ENCODE measurements around the gene ZFAND3.

The ZFAND3 gene

GRCh38 chr6:37928217-37928616 is 108.7 kb downstream of the ZFAND3 start:
- no peaks in the 10 kb centered on the region for H3K27me3 ChIP-seq (replicated peaks; ENCODE audit: insufficient read depth, low read length)
- H3F3A ChIP-seq (ENCODE audit: insufficient read depth, low read length): no peaks in the 10 kb centered on the region
- H2AFZ ChIP-seq (ENCODE audit: low read length): no peak overlapping the region
- no peak for DNase-seq
- no peaks in the 10 kb centered on the region for H3K9me2 ChIP-seq (replicated peaks; ENCODE audit: insufficient read depth, low read length)
- H3K36me3 ChIP-seq (replicated peaks; ENCODE audit: insufficient read depth, low read length): no peaks in the 10 kb centered on the region
- no peaks in the 10 kb centered on the region for H4K20me1 ChIP-seq (ENCODE audit: insufficient read depth, low read length)
- no peak overlapping the region for H3K27ac ChIP-seq (ENCODE audit: low read length)
- no peak overlapping the region for H3K4me3 ChIP-seq (ENCODE audit: low read length)
- no peak for TF ChIP-seq EZH2phosphoT487 (IDR thresholded peaks at IDR 0.05; ENCODE audit: low read length)
- no peak for TF ChIP-seq EZH2 (optimal IDR thresholded peaks at IDR 0.05; ENCODE audit: low read depth, low read length)
- no peak for TF ChIP-seq CTCF (IDR thresholded peaks at IDR 0.05; ENCODE audit: low read length)
- peaks cover 5% of the 10 kb centered on the region; the same call in 1 of the 2 replicates for H3K4me1 ChIP-seq (ENCODE audit: low read length)
- peaks cover 16% of the 10 kb centered on the region; the same call in 1 of the 2 replicates for H3K79me2 ChIP-seq (ENCODE audit: low read length)
- H3K9me3 ChIP-seq (replicated peaks; ENCODE audit: insufficient read depth, low read length): no peaks in the 10 kb centered on the region
- H3K9ac ChIP-seq (ENCODE audit: low read length): no peak overlapping the region
- H3K4me2 ChIP-seq (ENCODE audit: low read depth, low read length): no peak overlapping the region

- Histone ChIP-seq H3K27ac (ENCODE audit: low read length) (no peak overlapping the region), H3K4me1 (ENCODE audit: low read length) (no peaks in the 10 kb centered on the region), H3K4me2 (ENCODE audit: low read depth, low read length) (no peak overlapping the region), H3K27me3 (replicated peaks; ENCODE audit: insufficient read depth, low read length) (no peaks in the 10 kb centered on the region), H3F3A (ENCODE audit: insufficient read depth, low read length) (no peaks in the 10 kb centered on the region), H3K36me3 (replicated peaks; ENCODE audit: insufficient read depth, low read length) (no peaks in the 10 kb centered on the region), H4K20me1 (ENCODE audit: insufficient read depth, low read length) (no peaks in the 10 kb centered on the region), H2AFZ (ENCODE audit: low read length) (no peak overlapping the region), H3K4me3 (ENCODE audit: low read length) (no peak overlapping the region), H3K9ac (ENCODE audit: low read length) (no peak overlapping the region), H3K79me2 (ENCODE audit: low read length) (peaks cover 9% of the 10 kb centered on the region; the same call in 1 of the 2 replicates), H3K9me2 (replicated peaks; ENCODE audit: insufficient read depth, low read length) (no peaks in the 10 kb centered on the region), H3K9me3 (replicated peaks; ENCODE audit: insufficient read depth, low read length) (no peaks in the 10 kb centered on the region)
- TF ChIP-seq EZH2phosphoT487 (IDR thresholded peaks at IDR 0.05; ENCODE audit: low read length) (no peak), EZH2 (optimal IDR thresholded peaks at IDR 0.05; ENCODE audit: low read depth, low read length) (no peak), CTCF (IDR thresholded peaks at IDR 0.05; ENCODE audit: low read length) (no peak)
- no peak for DNase-seq
These were observed 110.9 kb downstream of the ZFAND3 start for GRCh38 chr6:37930288-37930971.

GRCh38 chr6:37931066-37931465 is 111.5 kb downstream of the ZFAND3 start:
- Histone ChIP-seq H3F3A (ENCODE audit: insufficient read depth, low read length) (no peaks in the 10 kb centered on the region), H3K36me3 (replicated peaks; ENCODE audit: insufficient read depth, low read length) (no peaks in the 10 kb centered on the region), H4K20me1 (ENCODE audit: insufficient read depth, low read length) (no peaks in the 10 kb centered on the region), H3K27me3 (replicated peaks; ENCODE audit: insufficient read depth, low read length) (no peaks in the 10 kb centered on the region), H3K9ac (ENCODE audit: low read length) (no peak overlapping the region), H3K4me3 (ENCODE audit: low read length) (no peak overlapping the region), H3K27ac (ENCODE audit: low read length) (no peak overlapping the region), H3K9me3 (replicated peaks; ENCODE audit: insufficient read depth, low read length) (no peaks in the 10 kb centered on the region), H2AFZ (ENCODE audit: low read length) (no peak overlapping the region), H3K79me2 (ENCODE audit: low read length) (peaks cover 6% of the 10 kb centered on the region; the same call in 1 of the 2 replicates), H3K4me2 (ENCODE audit: low read depth, low read length) (no peak overlapping the region), H3K4me1 (ENCODE audit: low read length) (no peaks in the 10 kb centered on the region), H3K9me2 (replicated peaks; ENCODE audit: insufficient read depth, low read length) (no peaks in the 10 kb centered on the region)
- DNase-seq: no peak
- TF ChIP-seq EZH2phosphoT487 (IDR thresholded peaks at IDR 0.05; ENCODE audit: low read length): no peak
- TF ChIP-seq EZH2 (optimal IDR thresholded peaks at IDR 0.05; ENCODE audit: low read depth, low read length): no peak
- TF ChIP-seq CTCF (IDR thresholded peaks at IDR 0.05; ENCODE audit: low read length): no peak
